HCT116 (cell line): ENCODE results near the gene NCAPG2. TPM values are rescaled to one million over a fixed set of nuclear protein-coding genes. Genes with fewer than 3 reads are reported as not detected.

Source experiments
- ATAC-seq: fragments of 200-7000 bp; cut with Tn5 transposase; 2 replicates; pipeline ENCODE4 v1.9.1; 2020; ENCODE audit warnings: mild to moderate bottlenecking, moderate library complexity
- BruUV-seq: library from RNA; stranded (reverse); fragments of 400-500 nt; replicated peaks from 2 replicates; lab custom pipeline; 2021; lab: Mats Ljungman, UMichigan
- CTCF ChIA-PET: fragments of 300-600 bp; sonication (Branson Sonifier 250); formaldehyde crosslinking; loops from one replicate; lab custom pipeline; 2021; ENCODE audit warnings: antibody characterized with exemption; lab: Charles Lee
- POLR2A ChIA-PET: fragments of 300-600, 350-600 bp; sonication (Branson Sonifier 250); formaldehyde crosslinking; loops from one replicate; lab custom pipeline; 2021; ENCODE audit warnings: antibody characterized with exemption; lab: Charles Lee
- RAD21 ChIA-PET, 2 experiments: fragments of 300-600 bp; sonication (Branson Sonifier 250); formaldehyde crosslinking; loops; one replicate each; lab custom pipeline; 2023; ENCODE audit warnings: low total read pairs in 2 of 2; ENCODE audit not compliant: uncharacterized antibody in 2 of 2, unreplicated experiment in 2 of 2, low non-redundant PET in 1 of 2; lab: Charles Lee
- DNase-seq: peaks from one replicate; pipeline ENCODE4 v3.0.0-alpha.2; 2010; ENCODE audit warnings: low read depth, low spot score
- H2AFZ ChIP-seq: fragments of 200-600 bp; shearing (Covaris generic), sonication (generic); 2 replicates; pipeline ENCODE4 v1.6.1; 2017; ENCODE audit warnings: low read depth, mixed run types, mixed read lengths, antibody characterized with exemption, low read length; ENCODE audit not compliant: poor library complexity, severe bottlenecking
- H3K27ac ChIP-seq: 2 replicates; pipeline ENCODE4 v1.5.1; 2012; ENCODE audit warnings: low read depth, low read length
- H3K27me3 ChIP-seq: fragments of 200-600 bp; sonication (generic); 2 replicates; pipeline ENCODE4 v1.6.1; 2016; ENCODE audit warnings: mixed run types, low read length, mixed read lengths; ENCODE audit not compliant: insufficient read depth
- H3K36me3 ChIP-seq, 2 experiments: fragments of 200-500 bp in 1 of 2; fragments of 200-600 bp in 1 of 2; sonication (Bioruptor generic) in 1 of 2; sonication (generic) in 1 of 2; 2 replicates each; pipeline versions ENCODE4 v1.5.1 to v1.6.1; 2014 to 2016; ENCODE audit warnings: low read length in 2 of 2, inconsistent platforms in 1 of 2, mixed read lengths in 1 of 2, mixed run types in 1 of 2; ENCODE audit not compliant: insufficient read depth in 2 of 2, control insufficient read depth in 1 of 2
- H3K4me1 ChIP-seq, 2 experiments: fragments of 200-600 bp in 1 of 2; sonication (generic) in 1 of 2; 2 replicates each; pipeline versions ENCODE4 v1.5.1 to v1.6.1; 2012 to 2017; ENCODE audit warnings: low read length in 2 of 2, inconsistent platforms in 1 of 2, mild to moderate bottlenecking in 1 of 2, mixed read lengths in 1 of 2, mixed run types in 1 of 2, moderate library complexity in 1 of 2; ENCODE audit not compliant: insufficient read depth in 2 of 2, control insufficient read depth in 1 of 2
- H3K4me2 ChIP-seq: fragments of 200-600 bp; sonication (generic); 2 replicates; pipeline ENCODE4 v1.6.1; 2017; ENCODE audit warnings: mixed run types, low read length, mixed read lengths
- H3K4me3 ChIP-seq, 2 experiments: fragments of 200-600 bp in 1 of 2; sonication (generic) in 1 of 2; replicated peaks in 1 of 2; 2 replicates each; pipeline ENCODE4 v1.5.1; 2011 to 2016; ENCODE audit warnings: low read length in 2 of 2, control low read depth in 1 of 2, low read depth in 1 of 2, mild to moderate bottlenecking in 1 of 2, mixed read lengths in 1 of 2, mixed run types in 1 of 2
- H3K79me2 ChIP-seq: fragments of 200-600 bp; sonication (generic); 2 replicates; pipeline ENCODE4 v1.6.1; 2017; ENCODE audit warnings: mild to moderate bottlenecking, mixed run types, low read length, moderate library complexity, mixed read lengths; ENCODE audit not compliant: insufficient read depth
- H3K9ac ChIP-seq: fragments of 200-600 bp; sonication (generic); 2 replicates; pipeline ENCODE4 v1.6.1; 2016; ENCODE audit warnings: low read length, mixed read lengths
- H3K9me2 ChIP-seq: fragments of 200-600 bp; sonication (generic), shearing (Covaris generic); 2 replicates; pipeline ENCODE4 v1.6.1; 2017; ENCODE audit warnings: mixed run types, mild to moderate bottlenecking, moderate library complexity; ENCODE audit not compliant: insufficient read depth
- H3K9me3 ChIP-seq, 2 experiments: fragments of 200-500 bp in 1 of 2; fragments of 200-600 bp in 1 of 2; sonication (Bioruptor generic) in 1 of 2; sonication (generic) in 1 of 2; 2 replicates each; pipeline ENCODE4 v1.6.1; 2014 to 2017; ENCODE audit warnings: low read length in 2 of 2, mixed read lengths in 2 of 2, inconsistent platforms in 1 of 2, low read depth in 1 of 2, mild to moderate bottlenecking in 1 of 2, mixed run types in 1 of 2, moderate library complexity in 1 of 2; ENCODE audit not compliant: control insufficient read depth in 1 of 2, insufficient read depth in 1 of 2
- H4K20me1 ChIP-seq: fragments of 200-600 bp; sonication (generic), shearing (Covaris generic); 2 replicates; pipeline ENCODE4 v1.6.1; 2017; ENCODE audit warnings: mixed run types, mild to moderate bottlenecking, moderate library complexity; ENCODE audit not compliant: insufficient read depth
- EZH2phosphoT487 ChIP-seq: fragments of 200-600 bp; IDR thresholded peaks from 2 replicates; pipeline ENCODE4 v1.6.1; 2018; ENCODE audit warnings: antibody characterized with exemption, borderline replicate concordance
- FOSL1 ChIP-seq: IDR thresholded peaks from 2 replicates; pipeline ENCODE4 v1.6.1; 2012; ENCODE audit warnings: low read depth
- JUND ChIP-seq: IDR thresholded peaks from 2 replicates; pipeline ENCODE4 v1.6.1; 2012
- SP1 ChIP-seq: IDR thresholded peaks from 2 replicates; pipeline ENCODE4 v1.6.1; 2012; ENCODE audit warnings: low read depth
- SRF ChIP-seq: IDR thresholded peaks from 2 replicates; pipeline ENCODE4 v1.6.1; 2012; ENCODE audit warnings: low read depth
- TCF7L2 ChIP-seq: IDR thresholded peaks from 2 replicates; pipeline ENCODE4 v1.7.0; 2011; ENCODE audit warnings: borderline replicate concordance, inconsistent platforms; ENCODE audit not compliant: insufficient read depth, insufficient read length; ENCODE audit errors: extremely low read depth
- ZFX ChIP-seq: fragments of 450-650 bp; IDR thresholded peaks from 2 replicates; pipeline ENCODE4 v1.6.1; 2017
- ZNF274 ChIP-seq: fragments of 200-500 bp; sonication (Bioruptor generic); IDR thresholded peaks from 2 replicates; pipeline ENCODE4 v1.6.1; 2014; ENCODE audit warnings: mild to moderate bottlenecking, low read depth, low read length, inconsistent platforms
- intact Hi-C: fragments of 100-400 bp; cut with micrococcal nuclease; formaldehyde crosslinking; loops from 2 replicates; pipeline ENCODE4 v1.10.0; 2022
- total RNA-seq: library from RNA; stranded (reverse); gene quantifications from one replicate; pipeline ENCODE4 v1.2.1, GENCODE V29; 2021; ENCODE audit not compliant: unreplicated experiment
- TF ChIP-seq, protein P1 (sequence below): IDR thresholded peaks from 2 replicates; pipeline ENCODE4 v1.6.1; 2011; ENCODE audit warnings: mild to moderate bottlenecking, low read length, moderate library complexity; ENCODE audit not compliant: insufficient replicate concordance; ENCODE audit errors: extremely low read depth
- TF ChIP-seq, protein P2 (sequence below): IDR thresholded peaks from 2 replicates; pipeline ENCODE4 v1.6.1; 2012

Gene NCAPG2
- total RNA-seq, 1 experiment from 2014 or later: 73.1 TPM

DNA sequence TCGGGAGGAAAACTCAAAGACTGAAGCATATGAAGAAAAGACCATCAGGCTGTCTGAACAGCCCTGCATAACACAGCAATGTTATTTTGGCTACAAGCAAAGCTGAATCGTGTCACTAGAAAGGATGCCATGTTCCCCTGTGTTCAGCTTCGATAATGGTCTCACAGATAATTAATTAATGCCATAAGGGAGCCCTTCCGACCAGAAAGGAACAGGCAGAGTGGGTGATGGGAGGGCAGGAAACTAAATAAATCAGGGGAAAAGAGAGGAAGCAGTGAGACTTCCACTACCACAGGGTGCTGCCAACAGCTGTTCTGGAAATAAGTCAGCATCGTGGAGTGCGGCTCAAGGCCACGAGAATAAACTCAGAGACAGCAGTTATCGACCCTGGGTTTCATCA, 120.2 kb downstream of the NCAPG2 start:
- intact Hi-C loops: no loop called here
- Histone ChIP-seq H3K27me3 (peaks cover 15% of the 10 kb centered on the region), H3K9me3 (peaks cover 7 to 8% of the 10 kb centered on the region in 2 experiments; a peak in 2 of 4 replicates), H3K27ac (no peak overlapping the region), H3K36me3 (no peaks in the 10 kb centered on the region), H4K20me1 (no peaks in the 10 kb centered on the region), H3K9me2 (no peaks in the 10 kb centered on the region), H3K9ac (no peak overlapping the region), H3K4me2 (no peak overlapping the region), H3K79me2 (no peaks in the 10 kb centered on the region), H2AFZ (no peak overlapping the region), H3K4me3 (no peak overlapping the region), H3K4me1 (no peaks in the 10 kb centered on the region; a peak in 1 of 4 replicates)
- ATAC-seq: no peak
- TF ChIP-seq TCF7L2 (no peak), EZH2phosphoT487 (no peak), ZNF274 (no peak)
- TF ChIP-seq, protein P1, sequence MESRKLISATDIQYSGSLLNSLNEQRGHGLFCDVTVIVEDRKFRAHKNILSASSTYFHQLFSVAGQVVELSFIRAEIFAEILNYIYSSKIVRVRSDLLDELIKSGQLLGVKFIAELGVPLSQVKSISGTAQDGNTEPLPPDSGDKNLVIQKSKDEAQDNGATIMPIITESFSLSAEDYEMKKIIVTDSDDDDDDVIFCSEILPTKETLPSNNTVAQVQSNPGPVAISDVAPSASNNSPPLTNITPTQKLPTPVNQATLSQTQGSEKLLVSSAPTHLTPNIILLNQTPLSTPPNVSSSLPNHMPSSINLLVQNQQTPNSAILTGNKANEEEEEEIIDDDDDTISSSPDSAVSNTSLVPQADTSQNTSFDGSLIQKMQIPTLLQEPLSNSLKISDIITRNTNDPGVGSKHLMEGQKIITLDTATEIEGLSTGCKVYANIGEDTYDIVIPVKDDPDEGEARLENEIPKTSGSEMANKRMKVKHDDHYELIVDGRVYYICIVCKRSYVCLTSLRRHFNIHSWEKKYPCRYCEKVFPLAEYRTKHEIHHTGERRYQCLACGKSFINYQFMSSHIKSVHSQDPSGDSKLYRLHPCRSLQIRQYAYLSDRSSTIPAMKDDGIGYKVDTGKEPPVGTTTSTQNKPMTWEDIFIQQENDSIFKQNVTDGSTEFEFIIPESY: no peak
- ChIA-PET POLR2A (no interaction called here), RAD21 (no interaction called here), CTCF (no interaction called here)
- DNase-seq: no peak
- no TSS peak for BruUV-seq

DNA sequence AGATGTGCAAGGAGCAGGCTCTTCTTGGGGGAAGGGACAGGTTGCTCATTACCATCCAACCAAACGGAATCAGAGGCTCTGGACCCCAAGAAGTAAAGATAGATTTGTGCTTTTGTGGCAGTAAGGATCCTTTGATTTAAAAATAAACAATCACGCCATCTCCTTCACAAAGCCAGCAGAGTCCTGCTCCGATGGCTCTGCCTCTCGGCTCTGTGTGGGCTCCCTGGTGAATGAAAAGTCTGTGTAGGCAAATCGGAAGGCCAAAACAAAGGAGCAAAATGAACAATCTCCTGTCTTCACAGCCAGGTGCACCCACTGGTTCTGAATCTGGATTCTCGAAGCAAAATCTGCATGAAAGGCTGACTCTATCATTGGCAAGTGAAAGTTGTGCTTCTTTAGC, 120.8 kb downstream of the NCAPG2 start:
- CTCF ChIA-PET: no interaction called here
- Histone ChIP-seq H3K79me2 (no peaks in the 10 kb centered on the region), H3K27ac (no peak overlapping the region), H3K4me1 (no peaks in the 10 kb centered on the region; a peak in 1 of 4 replicates), H3K4me2 (no peak overlapping the region), H3K9me3 (peaks cover 7 to 10% of the 10 kb centered on the region in 2 experiments; a peak in 2 of 4 replicates), H2AFZ (no peak overlapping the region), H3K27me3 (peaks cover 15% of the 10 kb centered on the region), H3K9me2 (no peaks in the 10 kb centered on the region), H4K20me1 (no peaks in the 10 kb centered on the region), H3K36me3 (no peaks in the 10 kb centered on the region), H3K4me3 (no peak overlapping the region), H3K9ac (no peak overlapping the region)
- TF ChIP-seq, protein P2, sequence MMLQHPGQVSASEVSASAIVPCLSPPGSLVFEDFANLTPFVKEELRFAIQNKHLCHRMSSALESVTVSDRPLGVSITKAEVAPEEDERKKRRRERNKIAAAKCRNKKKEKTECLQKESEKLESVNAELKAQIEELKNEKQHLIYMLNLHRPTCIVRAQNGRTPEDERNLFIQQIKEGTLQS: no peak
- TF ChIP-seq SP1: no peak
- TF ChIP-seq, protein P1: no peak
- no peak for TF ChIP-seq TCF7L2
- TF ChIP-seq FOSL1: no peak
- TF ChIP-seq JUND: no peak
- TF ChIP-seq SRF: no peak
- no peak for TF ChIP-seq ZFX
- no peak for DNase-seq
- no TSS peak for BruUV-seq
- intact Hi-C loops: no loop called here
- ATAC-seq: no peak
- RAD21 ChIA-PET: no interaction called here
- POLR2A ChIA-PET: no interaction called here
